Hepatocyte (in vitro differentiated cells): ENCODE data around the gene CACNA2D1.

Experiments
- EZH2 ChIP-seq: fragments of 200-600 bp; sonication (generic); IDR thresholded peaks from 2 replicates; pipeline ENCODE4 v1.6.1; 2016; ENCODE audit warnings: antibody characterized with exemption, mild to moderate bottlenecking, borderline replicate concordance
- TF ChIP-seq, protein P1 (sequence below): fragments of 200-600 bp; sonication (generic); IDR thresholded peaks from 2 replicates; pipeline ENCODE4 v1.5.1; 2016; ENCODE audit warnings: antibody characterized with exemption, mild to moderate bottlenecking; ENCODE audit not compliant: poor library complexity

DNA sequence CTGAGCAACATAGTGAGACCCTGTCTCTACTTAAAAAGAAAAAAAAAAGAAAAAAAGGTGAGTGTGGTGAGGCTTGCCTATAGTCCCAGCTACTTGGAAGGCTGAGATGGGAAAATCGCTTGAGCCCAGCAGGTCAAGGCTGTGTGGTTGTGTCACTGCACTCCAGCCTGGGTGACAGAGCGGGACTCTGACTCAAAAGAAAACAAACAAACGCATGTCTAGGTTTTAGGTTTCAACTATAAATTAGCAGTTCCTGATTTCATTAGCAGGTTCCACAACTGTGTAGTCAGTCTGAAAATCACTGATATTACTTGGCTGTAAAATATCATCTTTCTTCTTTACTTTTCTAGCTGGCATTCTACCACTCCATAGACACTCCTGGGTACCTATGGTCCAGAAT is 518.0 kb downstream of the CACNA2D1 start:
- TF ChIP-seq, protein P1, sequence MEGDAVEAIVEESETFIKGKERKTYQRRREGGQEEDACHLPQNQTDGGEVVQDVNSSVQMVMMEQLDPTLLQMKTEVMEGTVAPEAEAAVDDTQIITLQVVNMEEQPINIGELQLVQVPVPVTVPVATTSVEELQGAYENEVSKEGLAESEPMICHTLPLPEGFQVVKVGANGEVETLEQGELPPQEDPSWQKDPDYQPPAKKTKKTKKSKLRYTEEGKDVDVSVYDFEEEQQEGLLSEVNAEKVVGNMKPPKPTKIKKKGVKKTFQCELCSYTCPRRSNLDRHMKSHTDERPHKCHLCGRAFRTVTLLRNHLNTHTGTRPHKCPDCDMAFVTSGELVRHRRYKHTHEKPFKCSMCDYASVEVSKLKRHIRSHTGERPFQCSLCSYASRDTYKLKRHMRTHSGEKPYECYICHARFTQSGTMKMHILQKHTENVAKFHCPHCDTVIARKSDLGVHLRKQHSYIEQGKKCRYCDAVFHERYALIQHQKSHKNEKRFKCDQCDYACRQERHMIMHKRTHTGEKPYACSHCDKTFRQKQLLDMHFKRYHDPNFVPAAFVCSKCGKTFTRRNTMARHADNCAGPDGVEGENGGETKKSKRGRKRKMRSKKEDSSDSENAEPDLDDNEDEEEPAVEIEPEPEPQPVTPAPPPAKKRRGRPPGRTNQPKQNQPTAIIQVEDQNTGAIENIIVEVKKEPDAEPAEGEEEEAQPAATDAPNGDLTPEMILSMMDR = no peak
- no peak for TF ChIP-seq EZH2
